ENCODE results near the gene HOXA1.

Gene HOXA1

GRCh38 chr7:27098578-27099451 is 3.0 kb upstream of the HOXA1 start (continued):
- TF ChIP-seq ZBTB11 (tag by site-specific recombination; conservative IDR thresholded peaks at IDR 0.05; ENCODE audit: low read depth): no peak; the same call in 1 of the 2 replicates
- TF ChIP-seq ZNF514 (tag by site-specific recombination; IDR thresholded peaks at IDR 0.05): no peak
- TF ChIP-seq SCRT1 (tag by site-specific recombination; IDR thresholded peaks at IDR 0.05; ENCODE audit: borderline replicate concordance): peak; percentile 82
- TF ChIP-seq ZNF354C (tag by site-specific recombination; IDR thresholded peaks at IDR 0.05; ENCODE audit: borderline replicate concordance, low read depth): no peak
- TF ChIP-seq ZBTB10 (tag by site-specific recombination; IDR thresholded peaks at IDR 0.05): no peak
- peak; percentile 82 for TF ChIP-seq MZF1 (tag by site-specific recombination; IDR thresholded peaks at IDR 0.05; ENCODE audit: borderline replicate concordance)
- peak; percentile 75; the same call in 1 of the 2 replicates for TF ChIP-seq ZXDB (tag by site-specific recombination; IDR thresholded peaks at IDR 0.05)
- TF ChIP-seq HOXC10 (CRISPR knock-in tag; IDR thresholded peaks at IDR 0.05): no peak
- TF ChIP-seq ZNF248 (tag by site-specific recombination; IDR thresholded peaks at IDR 0.05): no peak
- TF ChIP-seq ZNF544 (tag by site-specific recombination; IDR thresholded peaks at IDR 0.05): no peak
- TF ChIP-seq ZNF48 (tag by site-specific recombination; IDR thresholded peaks at IDR 0.05): no peak
- no peak for TF ChIP-seq SP3 (tag by site-specific recombination; IDR thresholded peaks at IDR 0.05)
- no peak for TF ChIP-seq ZBTB7A (tag by site-specific recombination; IDR thresholded peaks at IDR 0.05; ENCODE audit: low read depth)
- peak; percentile 85; the same call in 1 of the 2 replicates for TF ChIP-seq GFI1B (tag by site-specific recombination; IDR thresholded peaks at IDR 0.05)
- no peak for TF ChIP-seq ZNF23 (tag by site-specific recombination; IDR thresholded peaks at IDR 0.05; ENCODE audit: borderline replicate concordance)
- 0 out of 2 replicates have a peak, but pooled peaks have one; percentile 62 for TF ChIP-seq KLF17 (tag by site-specific recombination; IDR thresholded peaks at IDR 0.05)
- TF ChIP-seq PATZ1 (tag by site-specific recombination; IDR thresholded peaks at IDR 0.05): peak; percentile 36; the same call in 1 of the 2 replicates
- no peak for TF ChIP-seq ZNF626 (tag by site-specific recombination; IDR thresholded peaks at IDR 0.05)
- no peak for TF ChIP-seq ZSCAN5A (tag by site-specific recombination; IDR thresholded peaks at IDR 0.05)
- peak; percentile 92 for TF ChIP-seq ZEB2 (tag by site-specific recombination; IDR thresholded peaks at IDR 0.05)
- TF ChIP-seq ZNF423 (tag by site-specific recombination; IDR thresholded peaks at IDR 0.05): no peak
- TF ChIP-seq ZNF768 (tag by site-specific recombination; IDR thresholded peaks at IDR 0.05): no peak
- TF ChIP-seq GLI4 (tag by site-specific recombination; IDR thresholded peaks at IDR 0.05): no peak
- no peak for TF ChIP-seq ZNF221 (tag by site-specific recombination; IDR thresholded peaks at IDR 0.05; ENCODE audit: borderline replicate concordance)
- no peak for TF ChIP-seq ZNF473 (tag by site-specific recombination; IDR thresholded peaks at IDR 0.05)
- TF ChIP-seq SALL2 (tag by site-specific recombination; IDR thresholded peaks at IDR 0.05; ENCODE audit: borderline replicate concordance): no peak
- TF ChIP-seq ZNF175 (tag by site-specific recombination; IDR thresholded peaks at IDR 0.05): no peak
- no peak for TF ChIP-seq ZNF223 (tag by site-specific recombination; IDR thresholded peaks at IDR 0.05)

Data from HEK293 (cell line).